M059J (cell line): Measurements from ENCODE around the gene MSL3B.

Experiments
- DNase-seq: peaks from one replicate; pipeline ENCODE4 v3.0.0-alpha.2; 2012; ENCODE audit warnings: low read depth

MSL3B gene

GRCh38 chr2:233853353-233853752 is 14.8 kb downstream of the MSL3B start:
- no peak for DNase-seq

- DNase-seq, result no peak
Observed at GRCh38 chr2:233852056-233852455, 16.1 kb downstream of the MSL3B start.

DNA sequence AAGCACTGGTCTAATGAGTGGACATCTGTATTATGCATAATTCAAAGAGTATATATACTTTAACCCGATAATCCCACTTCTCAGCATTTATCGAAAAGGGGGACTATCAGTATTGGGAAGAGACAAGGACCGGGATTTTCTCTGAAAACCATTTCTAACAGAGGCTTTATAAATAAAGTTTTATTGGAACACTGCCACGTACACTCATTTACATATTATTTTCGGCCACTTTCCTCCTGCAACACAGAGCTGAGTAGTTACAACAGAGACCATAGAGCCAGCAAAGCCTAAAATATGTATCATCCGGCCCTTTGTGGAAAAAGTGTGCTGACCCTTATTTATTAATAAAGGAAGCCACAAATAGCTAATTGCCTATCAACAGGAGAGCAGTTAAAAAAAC is 17.0 kb downstream of the MSL3B start:
- no peak for DNase-seq

- no peak for DNase-seq
Observed at GRCh38 chr2:233850745-233851144, 17.4 kb downstream of the MSL3B start.

GRCh38 chr2:233849607-233850271 is 18.4 kb downstream of the MSL3B start:
- DNase-seq, result no peak

GRCh38 chr2:233848276-233848675 is 19.9 kb downstream of the MSL3B start:
- no peak for DNase-seq

DNA sequence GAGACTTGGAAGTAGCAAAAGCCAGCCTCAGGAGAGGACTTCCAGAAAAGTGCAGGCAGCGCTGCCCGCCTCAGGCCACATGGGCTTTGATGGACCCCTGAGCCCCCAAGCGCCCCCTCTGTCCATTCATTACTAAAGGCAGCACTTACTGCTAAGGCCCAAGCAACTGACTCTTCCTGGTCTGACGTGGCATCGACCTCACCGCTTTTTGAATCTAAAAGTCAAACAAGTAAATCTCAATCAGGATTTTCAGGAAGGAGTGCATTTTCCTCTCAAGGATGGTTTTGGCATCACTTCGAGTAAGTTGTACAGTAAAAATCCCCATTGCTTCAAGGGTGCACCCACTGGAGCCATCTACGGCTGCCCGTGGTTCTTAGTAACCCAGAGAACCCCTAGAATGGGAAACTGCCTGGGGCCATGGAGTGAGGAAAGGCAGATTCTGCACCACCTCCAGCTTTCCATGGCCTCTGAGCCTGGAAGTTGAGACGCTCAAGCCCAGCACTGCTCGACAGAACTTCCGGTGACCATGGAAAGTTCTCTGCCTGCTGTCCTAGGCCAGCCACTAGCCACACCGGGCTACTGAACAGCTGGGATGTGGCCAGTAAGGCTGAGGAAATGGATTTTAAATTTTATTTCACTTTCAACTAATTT is 20.8 kb downstream of the MSL3B start:
- DNase-seq, result no peak

GRCh38 chr2:233846387-233847247 is 21.6 kb downstream of the MSL3B start:
- DNase-seq, result no peak

GRCh38 chr2:233845301-233846060 is 22.7 kb downstream of the MSL3B start:
- no peak for DNase-seq

- no peak for DNase-seq
Observed at GRCh38 chr2:233844836-233845235, 23.4 kb downstream of the MSL3B start.

- no peak for DNase-seq
Observed at GRCh38 chr2:233844064-233844807, 23.9 kb downstream of the MSL3B start.

GRCh38 chr2:233841183-233841582 is 27.0 kb downstream of the MSL3B start:
- DNase-seq, result no peak

DNA sequence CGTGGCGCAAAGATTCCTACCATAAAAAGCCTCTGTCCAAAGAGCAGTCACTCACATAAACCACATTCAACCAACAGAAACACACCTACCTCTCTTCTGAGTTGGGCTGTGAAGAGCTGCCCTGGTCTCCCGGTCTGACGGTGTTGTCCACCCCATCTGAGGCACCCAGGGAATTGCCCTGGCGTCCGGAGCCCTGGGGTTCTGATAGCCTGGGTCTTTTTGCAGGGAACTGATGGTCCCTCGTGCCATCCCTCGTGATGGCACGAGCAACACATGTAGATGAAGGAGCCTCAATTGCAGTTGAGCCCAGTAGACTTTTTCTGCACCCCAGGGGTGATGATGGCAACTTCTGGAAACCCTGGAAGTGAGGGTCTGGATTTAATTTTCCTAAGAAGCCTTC is 27.7 kb downstream of the MSL3B start:
- DNase-seq, result no peak

DNA sequence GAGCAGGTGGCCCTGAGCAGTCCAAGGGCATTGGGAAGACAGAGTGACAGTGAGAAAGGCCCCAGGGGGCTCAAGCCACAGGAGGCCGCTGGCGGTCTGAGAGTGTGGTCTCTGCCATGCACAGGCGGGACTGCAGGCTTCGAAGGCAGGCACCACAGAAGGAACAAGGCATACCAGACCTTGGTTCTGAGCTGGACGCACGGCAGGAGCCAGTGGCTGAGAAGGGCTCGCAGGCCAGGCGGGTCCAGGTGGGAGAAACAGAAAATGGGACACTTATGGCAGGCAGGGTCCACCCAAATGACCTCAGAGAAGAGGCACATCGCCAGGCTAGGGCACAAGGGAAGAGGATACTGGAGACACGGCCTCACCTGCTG is 28.8 kb downstream of the MSL3B start:
- no peak for DNase-seq

DNA sequence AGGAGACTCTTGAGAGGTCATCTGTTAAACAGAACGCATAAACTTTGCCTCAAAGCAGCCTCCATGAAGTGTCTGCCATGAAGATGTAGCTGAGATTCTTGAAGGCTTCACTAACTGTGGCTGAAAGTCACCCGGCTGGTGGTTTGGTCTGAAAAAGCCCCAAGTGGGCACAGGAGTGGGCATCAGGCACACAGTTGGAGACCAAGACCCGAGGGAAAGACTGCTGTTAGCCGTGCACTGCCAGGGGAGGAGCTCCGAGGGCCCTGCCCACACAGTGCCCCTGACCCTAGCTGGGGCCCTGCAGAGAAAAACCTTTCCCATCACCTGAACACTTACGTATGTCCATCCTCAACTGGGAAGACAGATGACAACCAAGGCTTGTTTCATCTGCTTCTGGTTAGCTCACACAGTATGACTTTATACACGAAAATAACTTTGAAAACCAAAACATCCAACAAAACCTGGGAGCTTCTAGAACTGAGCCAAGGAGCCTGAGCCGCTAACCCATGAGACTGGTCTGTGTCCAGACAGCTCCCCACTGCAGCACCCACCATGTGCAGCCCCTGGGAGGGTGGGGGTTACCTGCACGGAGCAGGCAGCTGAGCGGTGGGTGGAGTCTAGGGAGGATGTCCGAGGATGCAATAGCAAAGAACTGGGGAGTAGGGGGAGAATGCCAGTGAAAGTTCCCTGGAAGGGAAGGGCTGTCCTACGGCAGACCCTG is 29.3 kb downstream of the MSL3B start:
- DNase-seq, result no peak

- no peak for DNase-seq
Observed at GRCh38 chr2:233838251-233838650, 29.9 kb downstream of the MSL3B start.

DNA sequence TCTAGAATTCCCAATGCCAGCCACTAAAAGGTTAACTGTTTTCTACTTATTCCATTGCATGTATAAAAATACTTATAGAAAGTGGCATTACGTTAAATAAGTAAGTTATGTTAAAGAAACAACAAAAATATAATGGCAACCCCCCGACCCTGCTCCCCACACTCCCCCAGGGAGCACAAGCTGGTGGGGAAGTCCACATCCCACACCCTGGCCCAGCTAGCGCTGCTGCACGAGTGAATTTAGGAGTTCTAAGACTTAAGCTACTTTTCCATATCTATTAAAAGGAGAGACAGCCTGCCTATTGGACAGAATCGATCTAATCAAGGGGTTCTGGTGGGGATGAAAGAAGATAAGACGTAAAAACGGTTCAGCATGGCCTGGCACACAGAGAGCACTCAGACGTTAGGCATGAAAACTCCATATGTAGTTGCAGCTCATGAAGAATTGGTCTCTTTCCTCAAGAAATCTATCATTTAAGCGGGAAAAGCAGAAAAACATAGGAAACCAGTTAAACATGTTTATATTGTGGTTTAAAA is 30.4 kb downstream of the MSL3B start:
- DNase-seq, result no peak

GRCh38 chr2:233836359-233836758 is 31.8 kb downstream of the MSL3B start:
- DNase-seq, result no peak

- DNase-seq, result no peak
Observed at GRCh38 chr2:233835230-233836186, 32.7 kb downstream of the MSL3B start.
